Left lung (tissue), 10 donors: Measurements from ENCODE around the gene DNAH1. TPM values are rescaled to one million over a fixed set of nuclear protein-coding genes. Genes with fewer than 3 reads are reported as not detected.

Experiments used
- ATAC-seq: fragments of 200-7000 bp; cut with Tn5 transposase; one replicate; pipeline ENCODE4 v1.9.1; 2020; ENCODE audit warnings: moderate library complexity
- DNase-seq, 4 donors: peaks; one replicate each; pipeline ENCODE4 v3.0.0-alpha.2; 2013 to 2020
- H3K27ac ChIP-seq, 2 donors: fragments of 200-600 bp; sonication (generic) in 1 of 2; one replicate each; pipeline versions ENCODE4 v1.5.0 to v1.8.0; 2020 to 2021
- H3K27me3 ChIP-seq, 2 donors: fragments of 200-600 bp; sonication (generic) in 1 of 2; one replicate each; pipeline versions ENCODE4 v1.5.0 to v1.8.0; 2020 to 2021
- H3K36me3 ChIP-seq, 2 donors: fragments of 200-600 bp; sonication (generic) in 1 of 2; one replicate each; pipeline versions ENCODE4 v1.5.0 to v1.8.0; 2020 to 2021
- H3K4me1 ChIP-seq, 2 donors: fragments of 200-600 bp; one replicate each; pipeline ENCODE4 v1.8.0; 2021
- H3K4me3 ChIP-seq, 2 donors: fragments of 200-600 bp; sonication (generic) in 1 of 2; one replicate each; pipeline versions ENCODE4 v1.5.0 to v1.8.0; 2020 to 2021; ENCODE audit warnings: mild to moderate bottlenecking in 1 of 2
- H3K9me3 ChIP-seq, 2 donors: fragments of 200-600 bp; sonication (generic) in 1 of 2; one replicate each; pipeline versions ENCODE4 v1.5.0 to v1.8.0; 2020 to 2021
- CTCF ChIP-seq, 2 donors: fragments of 200-600 bp; sonication (generic) in 1 of 2; IDR thresholded peaks; one replicate each; pipeline versions ENCODE4 v1.5.0 to v1.8.0; 2021; ENCODE audit warnings: antibody characterized with exemption in 2 of 2
- intact Hi-C, 2 donors: fragments of 100-400 bp; cut with DNase I; formaldehyde crosslinking; loops; one replicate each; pipeline versions ENCODE4 v1.11.2 to v1.14.2; 2022
- polyA plus RNA-seq, 6 donors: library from polyadenylated mRNA; unstranded; fragments of 120-200 nt; gene quantifications; one replicate each; pipeline ENCODE4 v1.2.1, GENCODE V29; 2013; ENCODE audit not compliant: insufficient read length in 6 of 6
- total RNA-seq, 2 donors: library from RNA; stranded (reverse); fragmentation: NEBNext Ultra II Directional; extraction: Animal tissue kit (Norgen Biotek cat#: 25700); gene quantifications; one replicate each; pipeline ENCODE4 v1.2.1, GENCODE V29; 2021
- donor health status: DM: no; HTN: yes; CAD: no.
- donor health status: DM: no; HTN: no; CAD: no.

The DNAH1 gene
- total and polyA plus RNA-seq, 8 donors = 6.5 to 14.0 (median 9.9) TPM

- Histone ChIP-seq H3K27ac (no peak overlapping the region), H3K36me3 (peaks cover 0 to 11% of the 10 kb centered on the region in 2 donors), H3K27me3 (no peaks in the 10 kb centered on the region), H3K4me1 (no peaks in the 10 kb centered on the region), H3K9me3 (no peaks in the 10 kb centered on the region), H3K4me3 (no peak overlapping the region)
- TF ChIP-seq CTCF (IDR thresholded peaks at IDR 0.05) = no peak
- DNase-seq (no peak), ATAC-seq (no peak)
- intact Hi-C loops = no loop called here
Observed at GRCh38 chr3:52306978-52307377, 9.1 kb upstream of the DNAH1 start.

GRCh38 chr3:52308308-52308707 lies 7.8 kb upstream of the DNAH1 start:
- intact Hi-C loops = no loop called here
- peaks cover 0 to 11% of the 10 kb centered on the region in 2 donors for H3K36me3 ChIP-seq
- H3K4me1 ChIP-seq = peaks cover 0 to 8% of the 10 kb centered on the region in 2 donors
- ATAC-seq = no peak
- no peak for DNase-seq
- no peaks in the 10 kb centered on the region for H3K9me3 ChIP-seq
- no peaks in the 10 kb centered on the region for H3K27me3 ChIP-seq
- TF ChIP-seq CTCF (IDR thresholded peaks at IDR 0.05) = no peak
- no peak overlapping the region for H3K4me3 ChIP-seq
- no peak overlapping the region for H3K27ac ChIP-seq

GRCh38 chr3:52310861-52311575 lies 5.1 kb upstream of the DNAH1 start:
- Histone ChIP-seq H3K4me3 (no peak overlapping the region), H3K27me3 (no peaks in the 10 kb centered on the region), H3K4me1 (peaks cover 0 to 23% of the 10 kb centered on the region in 2 donors), H3K9me3 (no peaks in the 10 kb centered on the region), H3K36me3 (peaks cover 0 to 7% of the 10 kb centered on the region in 2 donors), H3K27ac (no peak overlapping the region)
- TF ChIP-seq CTCF (IDR thresholded peaks at IDR 0.05) = no peak
- ATAC-seq (no peak), DNase-seq (no peak)
- intact Hi-C loops = no loop called here

- no peak for TF ChIP-seq CTCF (IDR thresholded peaks at IDR 0.05)
- ATAC-seq (no peak), DNase-seq (no peak)
- intact Hi-C loops = no loop called here
- peaks cover 0 to 7% of the 10 kb centered on the region in 2 donors for H3K36me3 ChIP-seq
- no peaks in the 10 kb centered on the region for H3K27me3 ChIP-seq
- H3K27ac ChIP-seq = no peak overlapping the region
- no peak overlapping the region for H3K4me3 ChIP-seq
- no peaks in the 10 kb centered on the region for H3K9me3 ChIP-seq
- peaks cover 0 to 23% of the 10 kb centered on the region in 2 donors for H3K4me1 ChIP-seq
Observed at GRCh38 chr3:52311576-52312119, 4.5 kb upstream of the DNAH1 start.

- TF ChIP-seq CTCF (IDR thresholded peaks at IDR 0.05) = no peak
- DNase-seq = peak in 1 of 4 donors; percentile 8
- H3K9me3 ChIP-seq = no peaks in the 10 kb centered on the region
Observed at GRCh38 chr3:52313188-52313773, 2.8 kb upstream of the DNAH1 start.

More at GRCh38 chr3:52313188-52313773, 2.8 kb upstream of the DNAH1 start:
- no peak for ATAC-seq
- Histone ChIP-seq H3K27ac (peak overlapping the region; percentile 39 to 55), H3K27me3 (no peaks in the 10 kb centered on the region), H3K4me3 (no peak overlapping the region), H3K4me1 (peaks cover 12 to 39% of the 10 kb centered on the region in 2 donors), H3K36me3 (peaks cover 0 to 7% of the 10 kb centered on the region in 2 donors)
- intact Hi-C loops = no loop called here
